ENCODE results near the gene EFNA5. TPM values are rescaled to one million over a fixed set of nuclear protein-coding genes. Genes with fewer than 3 reads are reported as not detected.

The EFNA5 gene
- total and polyA plus RNA-seq, 2 experiments from 2014 or later: 0.64 to 0.86 TPM

DNA sequence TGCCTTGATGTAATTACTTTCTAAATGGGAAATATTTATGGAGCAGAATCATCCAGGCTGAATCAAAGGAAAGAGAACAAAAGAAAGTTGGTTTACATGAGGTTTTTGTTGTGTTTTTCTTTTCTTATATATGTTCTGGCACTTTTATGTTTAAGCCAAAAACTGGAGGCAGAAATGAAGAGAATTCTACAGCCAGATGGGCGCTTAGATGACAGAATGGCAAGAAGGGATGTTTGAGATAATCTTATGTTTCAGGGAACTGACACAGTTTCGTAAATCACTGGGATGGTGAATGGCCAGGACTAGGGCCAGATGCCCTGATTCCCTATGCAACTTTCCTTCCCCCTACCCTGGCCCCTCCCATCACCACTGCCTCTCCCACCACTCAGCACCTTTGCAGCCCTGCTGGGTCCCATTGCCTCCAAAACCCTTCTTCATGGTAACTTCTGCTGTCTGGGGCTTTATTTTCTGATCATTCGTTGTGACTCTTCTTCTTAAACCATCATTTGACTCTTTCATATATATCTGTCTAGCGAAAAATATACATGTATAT is 111.8 kb downstream of the EFNA5 start:
- Histone ChIP-seq H3K27me3 (replicated peaks; ENCODE audit: insufficient read depth) (peaks cover 41% of the 10 kb centered on the region), H3K4me2 (ENCODE audit: unreplicated experiment) (no peak overlapping the region), H4K20me1 (ENCODE audit: insufficient read depth) (no peaks in the 10 kb centered on the region), H3K36me3 (ENCODE audit: low read depth) (no peaks in the 10 kb centered on the region), H3F3A (ENCODE audit: insufficient read depth) (0 out of 2 replicates have a peak, but pooled peaks cover 11% of the 10 kb centered on the region), H3K9me2 (ENCODE audit: insufficient read depth) (no peaks in the 10 kb centered on the region), H3K4me3 (no peak overlapping the region), H3K9ac (no peak overlapping the region), H3K27ac (no peak overlapping the region), H3K4me1 (ENCODE audit: insufficient read depth) (peaks cover 16% of the 10 kb centered on the region), H2AFZ (no peak overlapping the region), H3K79me2 (ENCODE audit: insufficient read depth) (no peaks in the 10 kb centered on the region), H3K9me3 (ENCODE audit: low read depth) (no peaks in the 10 kb centered on the region)
- WGBS, 2 experiments (ENCODE audit: low coverage in 1 of 2, low lambda C conversion rate in 2 of 2, missing lambda C conversion rate in 2 of 2): 77 to 91% methylated on average over 4 of the region's 4 CpGs
- no peak for DNase-seq
- TF ChIP-seq EZH2phosphoT487 (IDR thresholded peaks at IDR 0.05; ENCODE audit: insufficient read depth, low read depth) (no peak), EZH2 (IDR thresholded peaks at IDR 0.05; ENCODE audit: insufficient read depth, poor library complexity, severe bottlenecking) (no peak)
- in situ Hi-C loops (cut with MboI): no loop called here

DNA sequence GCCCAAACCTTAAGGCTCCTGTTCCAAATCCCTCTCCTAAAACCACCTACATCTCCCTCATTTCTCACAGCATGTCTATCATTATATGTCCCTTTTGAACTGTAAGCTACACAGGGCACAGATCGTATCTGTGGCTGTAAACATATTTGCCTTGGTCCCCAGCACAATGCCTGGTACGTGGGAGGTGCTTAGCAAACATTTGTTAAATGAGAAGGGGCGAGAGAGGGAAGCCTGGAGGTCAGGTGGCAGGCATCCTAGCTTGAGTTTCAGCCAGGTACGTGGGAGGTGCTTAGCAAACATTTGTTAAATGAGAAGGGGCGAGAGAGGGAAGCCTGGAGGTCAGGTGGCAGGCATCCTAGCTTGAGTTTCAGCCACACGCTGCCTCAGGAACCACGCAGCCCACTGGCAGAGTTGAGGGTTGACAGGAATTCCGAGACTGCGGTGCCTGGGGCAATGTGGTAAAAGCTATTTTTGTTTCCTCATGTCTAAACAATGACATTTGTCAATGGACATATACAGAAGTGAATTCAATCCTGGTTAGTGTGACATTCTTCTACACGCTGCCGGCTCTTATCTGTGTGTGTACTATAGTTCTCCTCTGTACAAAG is 113.6 kb downstream of the EFNA5 start:
- DNase-seq: no peak
- 81 to 85% methylated on average over 11 of the region's 11 CpGs for WGBS, 2 experiments (ENCODE audit: low coverage in 1 of 2, low lambda C conversion rate in 2 of 2, missing lambda C conversion rate in 2 of 2)
- Histone ChIP-seq H2AFZ (no peak overlapping the region), H3K9ac (no peak overlapping the region), H3K27me3 (replicated peaks; ENCODE audit: insufficient read depth) (peaks cover 40% of the 10 kb centered on the region), H3K9me2 (ENCODE audit: insufficient read depth) (no peaks in the 10 kb centered on the region), H3K79me2 (ENCODE audit: insufficient read depth) (no peaks in the 10 kb centered on the region), H3K4me1 (ENCODE audit: insufficient read depth) (peaks cover 24% of the 10 kb centered on the region), H3K4me2 (ENCODE audit: unreplicated experiment) (no peak overlapping the region), H4K20me1 (ENCODE audit: insufficient read depth) (no peaks in the 10 kb centered on the region), H3K9me3 (ENCODE audit: low read depth) (no peaks in the 10 kb centered on the region), H3K36me3 (ENCODE audit: low read depth) (no peaks in the 10 kb centered on the region), H3F3A (ENCODE audit: insufficient read depth) (0 out of 2 replicates have a peak, but pooled peaks cover 11% of the 10 kb centered on the region), H3K27ac (no peak overlapping the region), H3K4me3 (no peak overlapping the region)
- in situ Hi-C loops (cut with MboI): no loop called here
- TF ChIP-seq EZH2phosphoT487 (IDR thresholded peaks at IDR 0.05; ENCODE audit: insufficient read depth, low read depth): no peak
- TF ChIP-seq EZH2 (IDR thresholded peaks at IDR 0.05; ENCODE audit: insufficient read depth, poor library complexity, severe bottlenecking): no peak

DNA sequence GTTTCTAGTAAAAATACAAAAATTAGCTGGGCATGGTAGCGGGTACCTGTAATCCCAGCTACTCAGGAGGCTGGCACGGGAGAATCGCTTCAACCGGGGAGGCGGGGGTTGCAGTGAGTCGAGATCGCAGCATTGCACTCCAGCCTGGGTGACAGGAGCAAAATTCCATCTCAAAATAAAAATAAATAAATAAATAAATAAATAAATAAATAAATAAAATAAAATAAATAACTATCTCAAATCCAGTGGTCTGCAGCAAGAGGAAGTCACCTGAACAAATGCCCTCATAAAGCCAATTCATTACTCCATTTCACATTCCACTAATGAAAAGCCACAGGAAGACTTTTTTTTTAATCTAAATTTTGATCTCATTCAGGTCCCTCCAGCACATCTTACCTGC is 114.2 kb downstream of the EFNA5 start:
- no peaks in the 10 kb centered on the region for H3K79me2 ChIP-seq (ENCODE audit: insufficient read depth)
- H3F3A ChIP-seq (ENCODE audit: insufficient read depth): 0 out of 2 replicates have a peak, but pooled peaks cover 11% of the 10 kb centered on the region
- DNase-seq: no peak
- no peak for TF ChIP-seq EZH2 (IDR thresholded peaks at IDR 0.05; ENCODE audit: insufficient read depth, poor library complexity, severe bottlenecking)
- TF ChIP-seq EZH2phosphoT487 (IDR thresholded peaks at IDR 0.05; ENCODE audit: insufficient read depth, low read depth): no peak
- no peak overlapping the region for H3K4me3 ChIP-seq
- H3K4me2 ChIP-seq (ENCODE audit: unreplicated experiment): no peak overlapping the region
- H3K36me3 ChIP-seq (ENCODE audit: low read depth): no peaks in the 10 kb centered on the region
- H2AFZ ChIP-seq: no peak overlapping the region
- peaks cover 37% of the 10 kb centered on the region for H3K27me3 ChIP-seq (replicated peaks; ENCODE audit: insufficient read depth)
- 96 to 98% methylated on average over 7 of the region's 7 CpGs for WGBS, 2 experiments (ENCODE audit: low coverage in 1 of 2, low lambda C conversion rate in 2 of 2, missing lambda C conversion rate in 2 of 2)
- no peaks in the 10 kb centered on the region for H4K20me1 ChIP-seq (ENCODE audit: insufficient read depth)
- peaks cover 24% of the 10 kb centered on the region for H3K4me1 ChIP-seq (ENCODE audit: insufficient read depth)
- H3K9me2 ChIP-seq (ENCODE audit: insufficient read depth): no peaks in the 10 kb centered on the region
- H3K9me3 ChIP-seq (ENCODE audit: low read depth): no peaks in the 10 kb centered on the region
- in situ Hi-C loops (cut with MboI): no loop called here
- no peak overlapping the region for H3K27ac ChIP-seq
- no peak overlapping the region for H3K9ac ChIP-seq

GRCh38 chr5:107555425-107556090 is 115.2 kb downstream of the EFNA5 start:
- 65 to 71% methylated on average over 4 of the region's 4 CpGs for WGBS, 2 experiments (ENCODE audit: low coverage in 1 of 2, low lambda C conversion rate in 2 of 2, missing lambda C conversion rate in 2 of 2)
- H3K27ac ChIP-seq: no peak overlapping the region
- peak overlapping the region; percentile 37 for H3K4me2 ChIP-seq (ENCODE audit: unreplicated experiment)

More at GRCh38 chr5:107555425-107556090, 115.2 kb downstream of the EFNA5 start:
- Histone ChIP-seq H3F3A (ENCODE audit: insufficient read depth) (0 out of 2 replicates have a peak, but pooled peaks cover 11% of the 10 kb centered on the region), H3K9ac (no peak overlapping the region), H3K9me3 (ENCODE audit: low read depth) (no peaks in the 10 kb centered on the region), H3K36me3 (ENCODE audit: low read depth) (no peaks in the 10 kb centered on the region), H3K4me3 (no peak overlapping the region), H3K79me2 (ENCODE audit: insufficient read depth) (no peaks in the 10 kb centered on the region), H3K27me3 (replicated peaks; ENCODE audit: insufficient read depth) (peaks cover 26% of the 10 kb centered on the region), H4K20me1 (ENCODE audit: insufficient read depth) (no peaks in the 10 kb centered on the region), H3K4me1 (ENCODE audit: insufficient read depth) (peaks cover 24% of the 10 kb centered on the region), H3K9me2 (ENCODE audit: insufficient read depth) (no peaks in the 10 kb centered on the region), H2AFZ (no peak overlapping the region)
- TF ChIP-seq EZH2phosphoT487 (IDR thresholded peaks at IDR 0.05; ENCODE audit: insufficient read depth, low read depth) (no peak), EZH2 (IDR thresholded peaks at IDR 0.05; ENCODE audit: insufficient read depth, poor library complexity, severe bottlenecking) (no peak)
- in situ Hi-C loops (cut with MboI): no loop called here
- DNase-seq: peak; percentile 27
